ENCODE measurements around the gene DNAJB2. TPM values are rescaled to one million over a fixed set of nuclear protein-coding genes. Genes with fewer than 3 reads are reported as not detected.

The DNAJB2 gene
- total RNA-seq, 4 donors from 2014 or later: 44.7 to 77.0 (median 51.1) TPM

- TF ChIP-seq CTCF (IDR thresholded peaks at IDR 0.05; ENCODE audit: low read depth): no peak
Measured at GRCh38 chr2:219298759-219299371, 19.7 kb downstream of the DNAJB2 start.

GRCh38 chr2:219299372-219299760 lies 20.2 kb downstream of the DNAJB2 start:
- no peak for TF ChIP-seq CTCF (IDR thresholded peaks at IDR 0.05; ENCODE audit: low read depth)

- no peak for TF ChIP-seq CTCF (IDR thresholded peaks at IDR 0.05; ENCODE audit: low read depth)
Measured at GRCh38 chr2:219300022-219300421, 20.9 kb downstream of the DNAJB2 start.

- no peak for TF ChIP-seq CTCF (IDR thresholded peaks at IDR 0.05; ENCODE audit: low read depth)
Measured at GRCh38 chr2:219302412-219302968, 23.3 kb downstream of the DNAJB2 start.

- no peak for TF ChIP-seq CTCF (IDR thresholded peaks at IDR 0.05; ENCODE audit: low read depth)
Measured at GRCh38 chr2:219304223-219304622, 25.1 kb downstream of the DNAJB2 start.

- no peak for TF ChIP-seq CTCF (IDR thresholded peaks at IDR 0.05; ENCODE audit: low read depth)
Measured at GRCh38 chr2:219306047-219306446, 26.9 kb downstream of the DNAJB2 start.

GRCh38 chr2:219308142-219309101 lies 29.3 kb downstream of the DNAJB2 start:
- TF ChIP-seq CTCF (IDR thresholded peaks at IDR 0.05; ENCODE audit: low read depth): no peak

Data from subcutaneous adipose tissue (tissue), 4 donors.